HCT116 (cell line): ENCODE measurements around the gene PLA2G7. TPM values are rescaled to one million over a fixed set of nuclear protein-coding genes. Genes with fewer than 3 reads are reported as not detected.

Experiments
- ATAC-seq: fragments of 200-7000 bp; cut with Tn5 transposase; 2 replicates; pipeline ENCODE4 v1.9.1; 2020; ENCODE audit warnings: mild to moderate bottlenecking, moderate library complexity
- BruUV-seq: library from RNA; stranded (reverse); fragments of 400-500 nt; replicated peaks from 2 replicates; lab custom pipeline; 2021; lab: Mats Ljungman, UMichigan
- CTCF ChIA-PET: fragments of 300-600 bp; sonication (Branson Sonifier 250); formaldehyde crosslinking; loops from one replicate; lab custom pipeline; 2021; ENCODE audit warnings: antibody characterized with exemption; lab: Charles Lee
- POLR2A ChIA-PET: fragments of 300-600, 350-600 bp; sonication (Branson Sonifier 250); formaldehyde crosslinking; loops from one replicate; lab custom pipeline; 2021; ENCODE audit warnings: antibody characterized with exemption; lab: Charles Lee
- RAD21 ChIA-PET, 2 experiments: fragments of 300-600 bp; sonication (Branson Sonifier 250); formaldehyde crosslinking; loops; one replicate each; lab custom pipeline; 2023; ENCODE audit warnings: low total read pairs in 2 of 2; ENCODE audit not compliant: uncharacterized antibody in 2 of 2, unreplicated experiment in 2 of 2, low non-redundant PET in 1 of 2; lab: Charles Lee
- DNase-seq: peaks from one replicate; pipeline ENCODE4 v3.0.0-alpha.2; 2010; ENCODE audit warnings: low read depth, low spot score
- H2AFZ ChIP-seq: fragments of 200-600 bp; shearing (Covaris generic), sonication (generic); 2 replicates; pipeline ENCODE4 v1.6.1; 2017; ENCODE audit warnings: low read depth, mixed run types, mixed read lengths, antibody characterized with exemption, low read length; ENCODE audit not compliant: poor library complexity, severe bottlenecking
- H3K27ac ChIP-seq: 2 replicates; pipeline ENCODE4 v1.5.1; 2012; ENCODE audit warnings: low read depth, low read length
- H3K27me3 ChIP-seq: fragments of 200-600 bp; sonication (generic); 2 replicates; pipeline ENCODE4 v1.6.1; 2016; ENCODE audit warnings: mixed run types, low read length, mixed read lengths; ENCODE audit not compliant: insufficient read depth
- H3K36me3 ChIP-seq, 2 experiments: fragments of 200-500 bp in 1 of 2; fragments of 200-600 bp in 1 of 2; sonication (Bioruptor generic) in 1 of 2; sonication (generic) in 1 of 2; 2 replicates each; pipeline versions ENCODE4 v1.5.1 to v1.6.1; 2014 to 2016; ENCODE audit warnings: low read length in 2 of 2, inconsistent platforms in 1 of 2, mixed read lengths in 1 of 2, mixed run types in 1 of 2; ENCODE audit not compliant: insufficient read depth in 2 of 2, control insufficient read depth in 1 of 2
- H3K4me1 ChIP-seq, 2 experiments: fragments of 200-600 bp in 1 of 2; sonication (generic) in 1 of 2; 2 replicates each; pipeline versions ENCODE4 v1.5.1 to v1.6.1; 2012 to 2017; ENCODE audit warnings: low read length in 2 of 2, inconsistent platforms in 1 of 2, mild to moderate bottlenecking in 1 of 2, mixed read lengths in 1 of 2, mixed run types in 1 of 2, moderate library complexity in 1 of 2; ENCODE audit not compliant: insufficient read depth in 2 of 2, control insufficient read depth in 1 of 2
- H3K4me2 ChIP-seq: fragments of 200-600 bp; sonication (generic); 2 replicates; pipeline ENCODE4 v1.6.1; 2017; ENCODE audit warnings: mixed run types, low read length, mixed read lengths
- H3K4me3 ChIP-seq, 2 experiments: fragments of 200-600 bp in 1 of 2; sonication (generic) in 1 of 2; replicated peaks in 1 of 2; 2 replicates each; pipeline ENCODE4 v1.5.1; 2011 to 2016; ENCODE audit warnings: low read length in 2 of 2, control low read depth in 1 of 2, low read depth in 1 of 2, mild to moderate bottlenecking in 1 of 2, mixed read lengths in 1 of 2, mixed run types in 1 of 2
- H3K79me2 ChIP-seq: fragments of 200-600 bp; sonication (generic); 2 replicates; pipeline ENCODE4 v1.6.1; 2017; ENCODE audit warnings: mild to moderate bottlenecking, mixed run types, low read length, moderate library complexity, mixed read lengths; ENCODE audit not compliant: insufficient read depth
- H3K9ac ChIP-seq: fragments of 200-600 bp; sonication (generic); 2 replicates; pipeline ENCODE4 v1.6.1; 2016; ENCODE audit warnings: low read length, mixed read lengths
- H3K9me2 ChIP-seq: fragments of 200-600 bp; sonication (generic), shearing (Covaris generic); 2 replicates; pipeline ENCODE4 v1.6.1; 2017; ENCODE audit warnings: mixed run types, mild to moderate bottlenecking, moderate library complexity; ENCODE audit not compliant: insufficient read depth
- H3K9me3 ChIP-seq, 2 experiments: fragments of 200-500 bp in 1 of 2; fragments of 200-600 bp in 1 of 2; sonication (Bioruptor generic) in 1 of 2; sonication (generic) in 1 of 2; 2 replicates each; pipeline ENCODE4 v1.6.1; 2014 to 2017; ENCODE audit warnings: low read length in 2 of 2, mixed read lengths in 2 of 2, inconsistent platforms in 1 of 2, low read depth in 1 of 2, mild to moderate bottlenecking in 1 of 2, mixed run types in 1 of 2, moderate library complexity in 1 of 2; ENCODE audit not compliant: control insufficient read depth in 1 of 2, insufficient read depth in 1 of 2
- H4K20me1 ChIP-seq: fragments of 200-600 bp; sonication (generic), shearing (Covaris generic); 2 replicates; pipeline ENCODE4 v1.6.1; 2017; ENCODE audit warnings: mixed run types, mild to moderate bottlenecking, moderate library complexity; ENCODE audit not compliant: insufficient read depth
- CBX3 ChIP-seq: IDR thresholded peaks from 2 replicates; pipeline ENCODE4 v1.6.1; 2012; ENCODE audit warnings: low read depth
- CEBPB ChIP-seq: IDR thresholded peaks from 2 replicates; pipeline ENCODE4 v1.6.1; 2012; ENCODE audit warnings: low read depth
- EGR1 ChIP-seq: IDR thresholded peaks from 2 replicates; pipeline ENCODE4 v1.6.1; 2012; ENCODE audit warnings: low read depth
- ELF1 ChIP-seq: IDR thresholded peaks from 2 replicates; pipeline ENCODE4 v1.6.1; 2012; ENCODE audit warnings: low read depth, borderline replicate concordance
- EZH2 ChIP-seq: fragments of 200-600 bp; sonication (generic); IDR thresholded peaks from 2 replicates; pipeline ENCODE4 v1.6.1; 2017; ENCODE audit warnings: antibody characterized with exemption, mixed run types
- EZH2phosphoT487 ChIP-seq: fragments of 200-600 bp; IDR thresholded peaks from 2 replicates; pipeline ENCODE4 v1.6.1; 2018; ENCODE audit warnings: antibody characterized with exemption, borderline replicate concordance
- FOSL1 ChIP-seq: IDR thresholded peaks from 2 replicates; pipeline ENCODE4 v1.6.1; 2012; ENCODE audit warnings: low read depth
- JUND ChIP-seq: IDR thresholded peaks from 2 replicates; pipeline ENCODE4 v1.6.1; 2012
- POLR2AphosphoS5 ChIP-seq: IDR thresholded peaks from 2 replicates; pipeline ENCODE4 v1.6.1; 2011; ENCODE audit warnings: mild to moderate bottlenecking, low read depth, low read length, moderate library complexity
- RAD21 ChIP-seq: IDR thresholded peaks from 2 replicates; pipeline ENCODE4 v1.6.1; 2012; ENCODE audit warnings: low read depth, mild to moderate bottlenecking
- SP1 ChIP-seq: IDR thresholded peaks from 2 replicates; pipeline ENCODE4 v1.6.1; 2012; ENCODE audit warnings: low read depth
- SRF ChIP-seq: IDR thresholded peaks from 2 replicates; pipeline ENCODE4 v1.6.1; 2012; ENCODE audit warnings: low read depth
- TCF7L2 ChIP-seq: IDR thresholded peaks from 2 replicates; pipeline ENCODE4 v1.7.0; 2011; ENCODE audit warnings: borderline replicate concordance, inconsistent platforms; ENCODE audit not compliant: insufficient read depth, insufficient read length; ENCODE audit errors: extremely low read depth
- YY1 ChIP-seq: IDR thresholded peaks from 2 replicates; pipeline ENCODE4 v1.6.1; 2011; ENCODE audit warnings: low read length, low read depth, moderate library complexity, mild to moderate bottlenecking; ENCODE audit not compliant: insufficient replicate concordance; ENCODE audit errors: extremely low read depth
- ZFX ChIP-seq: fragments of 450-650 bp; IDR thresholded peaks from 2 replicates; pipeline ENCODE4 v1.6.1; 2017
- intact Hi-C: fragments of 100-400 bp; cut with micrococcal nuclease; formaldehyde crosslinking; loops from 2 replicates; pipeline ENCODE4 v1.10.0; 2022
- total RNA-seq: library from RNA; stranded (reverse); gene quantifications from one replicate; pipeline ENCODE4 v1.2.1, GENCODE V29; 2021; ENCODE audit not compliant: unreplicated experiment
- TF ChIP-seq, protein P1 (sequence below): IDR thresholded peaks from 2 replicates; pipeline ENCODE4 v1.6.1; 2012
- TF ChIP-seq, protein P2 (sequence below): IDR thresholded peaks from 2 replicates; pipeline ENCODE4 v1.6.1; 2012
- TF ChIP-seq, protein P3 (sequence below), 3 experiments: fragments of 200-600 bp in 1 of 3; sonication (generic) in 1 of 3; IDR thresholded peaks in 2 of 3; conservative IDR thresholded peaks in 1 of 3; 2 replicates each; pipeline ENCODE4 v1.5.1; 2012 to 2017; ENCODE audit warnings: low read depth in 2 of 3, low read length in 2 of 3, antibody characterized with exemption in 1 of 3, borderline replicate concordance in 1 of 3, control low read depth in 1 of 3, mild to moderate bottlenecking in 1 of 3, mixed read lengths in 1 of 3, mixed run types in 1 of 3, moderate library complexity in 1 of 3; ENCODE audit not compliant: insufficient read depth in 1 of 3

The PLA2G7 gene
- total RNA-seq, 1 experiment from 2014 or later = 2.8 TPM

DNA sequence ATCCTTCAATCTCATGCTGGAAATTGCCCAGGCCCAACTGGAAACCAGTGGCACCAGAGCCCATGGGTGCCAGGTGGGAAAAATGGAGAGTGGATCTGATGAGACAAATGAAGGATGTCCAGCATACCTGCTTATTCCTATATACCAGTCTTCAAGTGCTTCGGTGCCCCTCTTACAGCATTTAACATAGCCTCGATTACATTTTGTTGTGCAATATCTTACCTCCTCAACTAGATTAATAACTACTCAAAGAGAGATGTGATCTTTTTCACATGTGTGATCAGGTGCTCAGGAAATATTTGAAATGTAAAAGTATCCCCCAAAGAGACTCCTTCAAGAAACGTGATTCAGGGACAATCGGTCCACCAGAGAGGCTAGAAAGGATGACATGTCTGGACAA is 6.7 kb upstream of the PLA2G7 start:
- Histone ChIP-seq H3K9me3 (no peaks in the 10 kb centered on the region), H3K4me2 (no peak overlapping the region), H2AFZ (no peak overlapping the region), H3K27me3 (no peaks in the 10 kb centered on the region), H3K4me3 (no peak overlapping the region), H3K27ac (no peak overlapping the region), H3K79me2 (no peaks in the 10 kb centered on the region), H3K36me3 (no peaks in the 10 kb centered on the region), H3K4me1 (peaks cover 0 to 4% of the 10 kb centered on the region in 2 experiments; a peak in 2 of 4 replicates), H3K9ac (no peak overlapping the region), H4K20me1 (no peaks in the 10 kb centered on the region), H3K9me2 (no peaks in the 10 kb centered on the region)
- ChIA-PET POLR2A (no interaction called here), RAD21 (no interaction called here), CTCF (no interaction called here)
- intact Hi-C loops = no loop called here
- DNase-seq = no peak
- no peak for ATAC-seq
- no peak for TF ChIP-seq CEBPB
- no peak for TF ChIP-seq YY1
- TF ChIP-seq SRF = no peak
- no peak for TF ChIP-seq FOSL1
- no peak for TF ChIP-seq SP1
- BruUV-seq = no TSS peak

DNA sequence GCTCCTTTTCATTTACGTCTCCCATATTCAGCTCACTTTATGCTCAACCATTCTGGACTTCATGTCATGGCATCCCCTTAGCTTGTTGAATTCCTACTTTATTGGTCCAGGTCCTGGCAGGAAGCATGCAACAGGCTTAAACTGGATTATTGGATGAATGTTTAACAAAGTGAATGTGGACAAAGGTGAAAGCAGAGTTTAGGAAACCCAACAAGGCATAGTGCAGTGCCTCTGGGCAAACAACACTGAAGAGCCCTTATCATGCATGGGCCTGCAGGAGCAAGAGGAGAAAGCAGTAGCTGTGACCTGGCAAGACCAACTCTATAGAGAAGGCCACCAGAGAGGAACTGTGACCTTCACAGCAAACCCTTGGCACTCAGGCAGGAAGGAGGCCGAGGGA is 6.3 kb upstream of the PLA2G7 start:
- ATAC-seq (no peak), DNase-seq (no peak)
- Histone ChIP-seq H4K20me1 (no peaks in the 10 kb centered on the region), H3K27ac (no peak overlapping the region), H3K9ac (no peak overlapping the region), H3K4me3 (no peak overlapping the region), H3K9me2 (no peaks in the 10 kb centered on the region), H3K79me2 (no peaks in the 10 kb centered on the region), H3K27me3 (no peaks in the 10 kb centered on the region), H2AFZ (no peak overlapping the region), H3K4me1 (peaks cover under 1 to 8% of the 10 kb centered on the region in 2 experiments; a peak in 3 of 4 replicates), H3K4me2 (no peak overlapping the region), H3K9me3 (no peaks in the 10 kb centered on the region), H3K36me3 (no peaks in the 10 kb centered on the region)
- ChIA-PET RAD21 (no interaction called here), CTCF (no interaction called here), POLR2A (no interaction called here)
- intact Hi-C loops = no loop called here
- no TSS peak for BruUV-seq
- TF ChIP-seq EGR1 (no peak), TCF7L2 (no peak), EZH2phosphoT487 (no peak), CEBPB (no peak), JUND (no peak), CBX3 (no peak), ZFX (no peak), SRF (no peak), EZH2 (no peak), RAD21 (no peak), FOSL1 (no peak), YY1 (no peak), ELF1 (no peak), POLR2AphosphoS5 (no peak)
- TF ChIP-seq, protein P1, sequence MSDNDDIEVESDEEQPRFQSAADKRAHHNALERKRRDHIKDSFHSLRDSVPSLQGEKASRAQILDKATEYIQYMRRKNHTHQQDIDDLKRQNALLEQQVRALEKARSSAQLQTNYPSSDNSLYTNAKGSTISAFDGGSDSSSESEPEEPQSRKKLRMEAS = no peak
- TF ChIP-seq, protein P2, sequence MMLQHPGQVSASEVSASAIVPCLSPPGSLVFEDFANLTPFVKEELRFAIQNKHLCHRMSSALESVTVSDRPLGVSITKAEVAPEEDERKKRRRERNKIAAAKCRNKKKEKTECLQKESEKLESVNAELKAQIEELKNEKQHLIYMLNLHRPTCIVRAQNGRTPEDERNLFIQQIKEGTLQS = no peak
- TF ChIP-seq, protein P3, sequence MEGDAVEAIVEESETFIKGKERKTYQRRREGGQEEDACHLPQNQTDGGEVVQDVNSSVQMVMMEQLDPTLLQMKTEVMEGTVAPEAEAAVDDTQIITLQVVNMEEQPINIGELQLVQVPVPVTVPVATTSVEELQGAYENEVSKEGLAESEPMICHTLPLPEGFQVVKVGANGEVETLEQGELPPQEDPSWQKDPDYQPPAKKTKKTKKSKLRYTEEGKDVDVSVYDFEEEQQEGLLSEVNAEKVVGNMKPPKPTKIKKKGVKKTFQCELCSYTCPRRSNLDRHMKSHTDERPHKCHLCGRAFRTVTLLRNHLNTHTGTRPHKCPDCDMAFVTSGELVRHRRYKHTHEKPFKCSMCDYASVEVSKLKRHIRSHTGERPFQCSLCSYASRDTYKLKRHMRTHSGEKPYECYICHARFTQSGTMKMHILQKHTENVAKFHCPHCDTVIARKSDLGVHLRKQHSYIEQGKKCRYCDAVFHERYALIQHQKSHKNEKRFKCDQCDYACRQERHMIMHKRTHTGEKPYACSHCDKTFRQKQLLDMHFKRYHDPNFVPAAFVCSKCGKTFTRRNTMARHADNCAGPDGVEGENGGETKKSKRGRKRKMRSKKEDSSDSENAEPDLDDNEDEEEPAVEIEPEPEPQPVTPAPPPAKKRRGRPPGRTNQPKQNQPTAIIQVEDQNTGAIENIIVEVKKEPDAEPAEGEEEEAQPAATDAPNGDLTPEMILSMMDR (IDR thresholded peaks at IDR 0.05 in 2 of 3, conservative IDR thresholded peaks at IDR 0.05 in 1 of 3; ENCODE audit: borderline replicate concordance in 1 of 3, insufficient read depth in 1 of 3, low read depth in 2 of 3, low read length in 2 of 3) = no peak
